Mesothelial cell of epicardium (in vitro differentiated cells): Measurements from ENCODE around the gene GAS2L2. TPM values are rescaled to one million over a fixed set of nuclear protein-coding genes. Genes with fewer than 3 reads are reported as not detected.

ENCODE experiments used
- DNase-seq, 2 experiments: peaks; one replicate each; pipeline ENCODE4 v3.0.0; 2021; ENCODE audit warnings: low spot score in 2 of 2; ENCODE audit not compliant: unreplicated experiment in 2 of 2
- H3K27ac Mint-ChIP-seq: 2 replicates; pipeline ENCODE4 v1.8.0; 2021; ENCODE audit warnings: mixed read lengths
- H3K27me3 Mint-ChIP-seq: 2 replicates; pipeline ENCODE4 v1.8.0; 2021; ENCODE audit warnings: low read depth, mixed read lengths
- H3K36me3 Mint-ChIP-seq: 2 replicates; pipeline ENCODE4 v1.8.0; 2021; ENCODE audit warnings: mixed read lengths
- H3K4me1 Mint-ChIP-seq: 2 replicates; pipeline ENCODE4 v1.8.0; 2021; ENCODE audit warnings: mixed read lengths
- H3K4me3 Mint-ChIP-seq: 2 replicates; pipeline ENCODE4 v1.8.0; 2021; ENCODE audit warnings: mild to moderate bottlenecking, moderate library complexity, mixed read lengths
- H3K9me3 Mint-ChIP-seq: 2 replicates; pipeline ENCODE4 v1.8.0; 2021; ENCODE audit warnings: mixed read lengths
- total RNA-seq: library from RNA; stranded (reverse); gene quantifications from 3 replicates; pipeline ENCODE4 v1.2.1, GENCODE V29; 2021
- TF ChIP-seq, protein P1 (sequence below): fragments of 200-600 bp; sonication (generic); IDR thresholded peaks from one replicate; pipeline ENCODE4 v1.5.0; 2021; ENCODE audit warnings: antibody characterized with exemption; ENCODE audit not compliant: unreplicated experiment

Gene GAS2L2
- total RNA-seq, 1 donor from 2014 or later, result 0.11 TPM

DNA sequence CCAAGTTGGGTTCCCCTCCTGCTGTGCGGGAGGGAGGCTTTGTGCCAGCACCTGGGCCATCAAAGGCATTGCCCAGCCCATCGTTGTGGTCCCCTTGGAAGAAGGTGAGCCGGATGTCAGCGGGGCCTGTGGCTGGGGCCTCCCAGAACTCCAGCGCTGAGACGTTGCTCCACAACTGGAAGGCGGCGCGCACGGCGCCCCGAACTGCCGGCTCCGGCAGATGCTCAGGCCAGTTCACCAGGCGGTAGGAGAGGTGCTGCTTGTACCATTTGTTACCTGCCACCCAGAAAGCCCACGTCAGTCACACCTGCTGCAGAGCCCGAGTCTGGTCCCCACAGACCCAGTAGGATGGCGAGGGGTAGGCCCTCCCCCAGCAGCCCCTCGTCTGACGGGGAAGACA, 20.1 kb upstream of the GAS2L2 start:
- Mint-ChIP-seq H3K27ac (no peak overlapping the region), H3K9me3 (no peaks in the 10 kb centered on the region), H3K36me3 (no peaks in the 10 kb centered on the region), H3K27me3 (no peaks in the 10 kb centered on the region), H3K4me1 (peaks cover 25% of the 10 kb centered on the region), H3K4me3 (no peak overlapping the region)
- TF ChIP-seq, protein P1, sequence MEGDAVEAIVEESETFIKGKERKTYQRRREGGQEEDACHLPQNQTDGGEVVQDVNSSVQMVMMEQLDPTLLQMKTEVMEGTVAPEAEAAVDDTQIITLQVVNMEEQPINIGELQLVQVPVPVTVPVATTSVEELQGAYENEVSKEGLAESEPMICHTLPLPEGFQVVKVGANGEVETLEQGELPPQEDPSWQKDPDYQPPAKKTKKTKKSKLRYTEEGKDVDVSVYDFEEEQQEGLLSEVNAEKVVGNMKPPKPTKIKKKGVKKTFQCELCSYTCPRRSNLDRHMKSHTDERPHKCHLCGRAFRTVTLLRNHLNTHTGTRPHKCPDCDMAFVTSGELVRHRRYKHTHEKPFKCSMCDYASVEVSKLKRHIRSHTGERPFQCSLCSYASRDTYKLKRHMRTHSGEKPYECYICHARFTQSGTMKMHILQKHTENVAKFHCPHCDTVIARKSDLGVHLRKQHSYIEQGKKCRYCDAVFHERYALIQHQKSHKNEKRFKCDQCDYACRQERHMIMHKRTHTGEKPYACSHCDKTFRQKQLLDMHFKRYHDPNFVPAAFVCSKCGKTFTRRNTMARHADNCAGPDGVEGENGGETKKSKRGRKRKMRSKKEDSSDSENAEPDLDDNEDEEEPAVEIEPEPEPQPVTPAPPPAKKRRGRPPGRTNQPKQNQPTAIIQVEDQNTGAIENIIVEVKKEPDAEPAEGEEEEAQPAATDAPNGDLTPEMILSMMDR, result no peak
- no peak for DNase-seq

DNA sequence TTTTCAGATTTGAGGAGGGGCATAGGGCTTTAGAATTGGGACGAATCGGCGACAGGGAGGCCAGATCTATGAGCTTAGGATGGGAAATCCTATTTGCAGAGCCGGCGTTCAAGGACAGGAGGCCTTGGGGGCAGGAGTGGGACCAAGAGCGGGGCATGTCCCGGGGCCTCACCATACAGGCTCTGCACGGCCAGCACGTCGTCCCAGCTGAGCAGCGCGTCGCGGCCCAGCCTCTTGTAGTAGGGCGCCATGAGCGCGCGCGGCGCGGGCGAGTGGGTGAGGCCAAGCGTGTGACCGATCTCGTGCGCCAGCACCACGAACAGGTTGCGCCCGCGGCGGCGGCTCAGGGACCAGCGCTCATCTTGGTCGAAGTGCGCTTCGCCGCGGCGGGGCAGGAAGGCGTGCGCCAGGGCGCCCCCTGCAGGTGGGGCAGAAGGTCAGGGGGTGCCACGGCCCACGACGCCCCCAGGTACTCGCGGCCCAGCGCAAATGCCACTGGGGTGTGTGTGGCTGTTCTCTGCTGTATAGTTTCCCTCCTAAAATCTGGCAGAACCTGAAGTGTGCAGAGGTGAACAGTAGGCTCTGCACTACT, 17.0 kb upstream of the GAS2L2 start:
- Mint-ChIP-seq H3K36me3 (no peaks in the 10 kb centered on the region), H3K27ac (no peak overlapping the region), H3K4me3 (no peak overlapping the region), H3K4me1 (peaks cover 15% of the 10 kb centered on the region), H3K9me3 (no peaks in the 10 kb centered on the region), H3K27me3 (no peaks in the 10 kb centered on the region)
- TF ChIP-seq, protein P1, result peak; percentile 58
- no peak for DNase-seq

DNA sequence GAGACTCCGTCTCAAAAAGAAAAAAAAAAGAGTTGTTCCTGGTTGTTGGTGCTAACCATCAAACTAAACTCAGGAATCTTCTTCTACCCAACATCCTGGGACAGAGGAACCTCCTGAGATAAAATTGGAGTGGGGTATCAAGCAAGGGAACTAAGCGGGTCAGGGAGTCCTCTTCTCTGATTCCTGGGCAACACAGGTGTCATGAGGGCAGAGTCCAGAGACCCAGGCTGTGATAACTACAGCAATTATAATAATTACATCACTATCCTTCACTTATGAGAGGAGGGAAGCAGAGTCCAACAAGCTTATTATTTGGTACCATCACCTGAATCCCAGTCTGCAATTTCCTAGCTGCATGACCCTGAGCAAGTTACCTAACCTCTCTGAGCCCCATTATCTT, 15.8 kb upstream of the GAS2L2 start:
- H3K27me3 Mint-ChIP-seq, result no peaks in the 10 kb centered on the region
- no peaks in the 10 kb centered on the region for H3K36me3 Mint-ChIP-seq
- no peak for DNase-seq
- no peak overlapping the region for H3K4me3 Mint-ChIP-seq
- H3K9me3 Mint-ChIP-seq, result no peaks in the 10 kb centered on the region
- H3K4me1 Mint-ChIP-seq, result peaks cover 10% of the 10 kb centered on the region
- H3K27ac Mint-ChIP-seq, result no peak overlapping the region
- TF ChIP-seq, protein P1, result no peak

DNA sequence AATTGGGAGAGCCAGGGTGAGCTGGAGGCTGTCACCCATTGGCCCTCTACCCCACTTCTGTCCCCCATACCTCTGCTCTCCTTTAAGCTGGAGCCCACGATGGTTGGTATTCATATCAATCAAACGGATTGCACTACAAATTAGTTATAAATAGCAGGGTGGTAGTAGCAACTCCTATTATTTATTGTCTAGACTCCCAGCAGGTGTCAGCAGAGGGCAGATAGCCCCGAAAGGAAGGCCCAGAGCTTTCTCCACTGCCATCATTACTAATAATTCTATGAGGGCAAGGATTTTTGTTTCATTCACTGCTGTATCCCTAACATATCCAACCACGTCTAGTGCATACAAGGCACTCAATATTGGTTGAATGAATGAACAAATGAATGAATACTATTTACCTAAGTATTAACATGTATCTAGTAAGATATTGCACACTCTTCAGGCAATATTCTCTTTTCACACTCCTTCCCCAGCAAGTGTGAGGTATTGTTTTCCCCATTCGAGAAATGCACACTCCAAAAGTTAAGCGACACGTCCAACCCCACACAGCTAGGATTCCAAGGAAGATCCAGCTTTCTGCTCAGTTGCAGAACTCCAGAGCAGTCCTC, 14.0 kb upstream of the GAS2L2 start:
- no peak for DNase-seq
- Mint-ChIP-seq H3K27me3 (no peaks in the 10 kb centered on the region), H3K27ac (no peak overlapping the region), H3K4me3 (no peak overlapping the region), H3K9me3 (no peaks in the 10 kb centered on the region), H3K4me1 (peaks cover 7% of the 10 kb centered on the region), H3K36me3 (no peaks in the 10 kb centered on the region)
- TF ChIP-seq, protein P1, result no peak

DNA sequence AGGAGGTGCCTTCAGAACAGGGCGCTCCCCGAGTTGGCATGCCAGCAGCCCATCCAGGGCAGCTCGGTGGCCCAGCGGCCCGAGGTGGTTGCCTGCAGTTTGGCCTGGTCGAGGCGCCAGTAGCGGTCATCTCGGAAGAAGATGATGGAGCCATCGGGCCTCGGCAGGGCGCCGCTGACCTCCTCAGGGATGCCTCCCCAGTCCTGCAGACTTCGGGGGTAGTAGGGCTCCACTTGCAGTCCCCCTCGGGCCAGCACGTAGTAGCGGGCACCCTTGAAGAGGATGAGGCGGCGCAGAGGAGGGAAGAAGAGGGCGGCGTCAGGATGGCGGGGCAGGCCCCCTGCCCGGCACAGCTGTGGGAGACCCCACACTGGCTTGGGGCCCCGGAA, 13.4 kb upstream of the GAS2L2 start:
- DNase-seq, result no peak
- Mint-ChIP-seq H3K9me3 (no peaks in the 10 kb centered on the region), H3K4me3 (no peak overlapping the region), H3K36me3 (no peaks in the 10 kb centered on the region), H3K27ac (no peak overlapping the region), H3K27me3 (no peaks in the 10 kb centered on the region), H3K4me1 (peaks cover 7% of the 10 kb centered on the region)
- TF ChIP-seq, protein P1, result no peak
